D721Med (cell line): ENCODE data around the gene BPIFB6.

Source experiments
- DNase-seq: peaks from one replicate; pipeline ENCODE4 v3.0.0; 2011; ENCODE audit warnings: low spot score; ENCODE audit not compliant: insufficient read length
- FAIRE-seq: peaks from 2 replicates; lab custom pipeline; 2011; peaks lifted over from hg19 to GRCh38; lab: Jason Lieb, UNC
- CTCF ChIP-seq: IDR thresholded peaks from 2 replicates; pipeline ENCODE4 v1.5.1; 2012; ENCODE audit warnings: mild to moderate bottlenecking, control low read depth; ENCODE audit not compliant: insufficient read depth; ENCODE audit errors: missing control alignments

Gene BPIFB6

GRCh38 chr20:33028875-33029274 is 2.6 kb upstream of the BPIFB6 start:
- FAIRE-seq (no peak), DNase-seq (no peak)
- TF ChIP-seq CTCF, result no peak

- FAIRE-seq, result no peak
- DNase-seq, result no peak
- TF ChIP-seq CTCF, result no peak
Observed at GRCh38 chr20:33030076-33030475, 1.4 kb upstream of the BPIFB6 start.

GRCh38 chr20:33030569-33030968 is 879 bp upstream of the BPIFB6 start:
- no peak for DNase-seq
- no peak for FAIRE-seq
- no peak for TF ChIP-seq CTCF

- FAIRE-seq, result no peak
- no peak for TF ChIP-seq CTCF
Observed at GRCh38 chr20:33032555-33032954, 1.1 kb downstream of the BPIFB6 start.

GRCh38 chr20:33033381-33033780 is 1.9 kb downstream of the BPIFB6 start:
- FAIRE-seq, result no peak

More at GRCh38 chr20:33032555-33032954, 1.1 kb downstream of the BPIFB6 start:
- no peak for DNase-seq

GRCh38 chr20:33034115-33034514 is 2.7 kb downstream of the BPIFB6 start:
- TF ChIP-seq CTCF, result no peak
- DNase-seq, result no peak
- FAIRE-seq, result no peak

More at GRCh38 chr20:33033381-33033780, 1.9 kb downstream of the BPIFB6 start:
- no peak for DNase-seq
- no peak for TF ChIP-seq CTCF

GRCh38 chr20:33034901-33035492 is 3.5 kb downstream of the BPIFB6 start:
- no peak for TF ChIP-seq CTCF
- FAIRE-seq (no peak), DNase-seq (no peak)
